H9 (cell line): ENCODE measurements around the gene TPM3. TPM values are rescaled to one million over a fixed set of nuclear protein-coding genes. Genes with fewer than 3 reads are reported as not detected.

Experiments used
- DNase-seq: peaks from one replicate; pipeline ENCODE4 v3.0.0-alpha.2; 2017
- H2AFZ ChIP-seq: one replicate; pipeline ENCODE4 v1.6.1; 2013; ENCODE audit warnings: mild to moderate bottlenecking, low read length, control low read depth, moderate library complexity
- H2AK5ac ChIP-seq: 2 replicates; pipeline ENCODE4 v1.6.1; 2013; ENCODE audit warnings: low read length, control low read depth, mixed read lengths; ENCODE audit not compliant: insufficient read length
- H2BK120ac ChIP-seq: one replicate; pipeline ENCODE4 v1.6.1; 2013; ENCODE audit warnings: low read depth, mild to moderate bottlenecking, low read length, control low read depth, inconsistent platforms; ENCODE audit not compliant: poor library complexity, severe bottlenecking
- H2BK12ac ChIP-seq: 2 replicates; pipeline ENCODE4 v1.6.1; 2013; ENCODE audit warnings: low read length, control low read depth, mixed read lengths, low read depth; ENCODE audit not compliant: insufficient read length
- H2BK15ac ChIP-seq: 2 replicates; pipeline ENCODE4 v1.6.1; 2013; ENCODE audit warnings: low read depth, low read length, control low read depth
- H2BK20ac ChIP-seq: one replicate; pipeline ENCODE4 v1.6.1; 2013; ENCODE audit warnings: low read depth, mild to moderate bottlenecking, low read length, control low read depth, inconsistent platforms; ENCODE audit not compliant: poor library complexity, severe bottlenecking
- H2BK5ac ChIP-seq: 2 replicates; pipeline ENCODE4 v1.6.1; 2013; ENCODE audit warnings: low read length, control low read depth, mixed read lengths; ENCODE audit not compliant: insufficient read length
- H3K14ac ChIP-seq: 2 replicates; pipeline ENCODE4 v1.6.1; 2013; ENCODE audit warnings: low read length, control low read depth; ENCODE audit not compliant: insufficient read depth
- H3K18ac ChIP-seq: 2 replicates; pipeline ENCODE4 v1.6.1; 2013; ENCODE audit warnings: low read depth, mild to moderate bottlenecking, mixed read lengths, low read length, control low read depth; ENCODE audit not compliant: insufficient read length
- H3K23ac ChIP-seq: 2 replicates; pipeline ENCODE4 v1.6.1; 2013; ENCODE audit warnings: low read length, control low read depth, mixed read lengths, low read depth; ENCODE audit not compliant: insufficient read length
- H3K23me2 ChIP-seq: 2 replicates; pipeline ENCODE4 v1.6.1; 2013; ENCODE audit warnings: low read depth, mild to moderate bottlenecking, mixed read lengths, low read length, control low read depth; ENCODE audit not compliant: insufficient read length, poor library complexity, severe bottlenecking
- H3K27ac ChIP-seq: 2 replicates; pipeline ENCODE4 v1.5.1; 2013; ENCODE audit warnings: low read length, control low read depth, mixed read lengths, low read depth; ENCODE audit not compliant: insufficient read length
- H3K27me3 ChIP-seq: 2 replicates; pipeline ENCODE4 v1.6.1; 2013; ENCODE audit warnings: low read length, control low read depth, inconsistent platforms; ENCODE audit not compliant: insufficient read depth
- H3K4ac ChIP-seq: 2 replicates; pipeline ENCODE4 v1.6.1; 2013; ENCODE audit warnings: low read depth, mild to moderate bottlenecking, control low read depth, inconsistent platforms, low read length, moderate library complexity
- H3K4me1 ChIP-seq: 2 replicates; pipeline ENCODE4 v1.6.1; 2013; ENCODE audit warnings: low read length, control low read depth, inconsistent platforms; ENCODE audit not compliant: insufficient read depth
- H3K4me2 ChIP-seq: 2 replicates; pipeline ENCODE4 v1.6.1; 2013; ENCODE audit warnings: low read length, control low read depth, mixed read lengths; ENCODE audit not compliant: insufficient read length, insufficient read depth
- H3K56ac ChIP-seq: 2 replicates; pipeline ENCODE4 v1.6.1; 2013; ENCODE audit warnings: low read depth, mild to moderate bottlenecking, mixed read lengths, low read length, control low read depth; ENCODE audit not compliant: insufficient read length
- H3K79me1 ChIP-seq: 2 replicates; pipeline ENCODE4 v1.6.1; 2013; ENCODE audit warnings: low read depth, mild to moderate bottlenecking, moderate library complexity, low read length, control low read depth, inconsistent platforms; ENCODE audit not compliant: insufficient read depth, poor library complexity, severe bottlenecking
- H3K79me2 ChIP-seq: 2 replicates; pipeline ENCODE4 v1.6.1; 2013; ENCODE audit warnings: low read length, control low read depth, inconsistent platforms; ENCODE audit not compliant: insufficient read depth
- H3K9ac ChIP-seq: 2 replicates; pipeline ENCODE4 v1.6.1; 2013; ENCODE audit warnings: low read length, control low read depth, mixed read lengths; ENCODE audit not compliant: insufficient read length; ENCODE audit errors: extremely low read depth
- H3K9me3 ChIP-seq: one replicate; pipeline ENCODE4 v1.6.1; 2013; ENCODE audit warnings: low read depth, low read length, inconsistent platforms; ENCODE audit not compliant: control insufficient read depth
- H3T11ph ChIP-seq: one replicate; pipeline ENCODE4 v1.6.1; 2013; ENCODE audit warnings: mild to moderate bottlenecking, low read length, control low read depth, inconsistent platforms
- H4K20me1 ChIP-seq: one replicate; pipeline ENCODE4 v1.6.1; 2013; ENCODE audit not compliant: control insufficient read depth, insufficient read length, insufficient read depth
- H4K5ac ChIP-seq: 2 replicates; pipeline ENCODE4 v1.6.1; 2013; ENCODE audit warnings: low read depth, mild to moderate bottlenecking, mixed read lengths, low read length, control low read depth; ENCODE audit not compliant: insufficient read length
- H4K8ac ChIP-seq: replicated peaks from 2 replicates; pipeline ENCODE4 v1.6.1; 2013; ENCODE audit warnings: low read length, control low read depth, mixed read lengths, low read depth; ENCODE audit not compliant: insufficient read length
- H4K91ac ChIP-seq: 2 replicates; pipeline ENCODE4 v1.6.1; 2013; ENCODE audit warnings: low read depth, mild to moderate bottlenecking, moderate library complexity, mixed read lengths, low read length, control low read depth; ENCODE audit not compliant: insufficient read length
- H3K27ac Mint-ChIP-seq, 3 experiments: 2 replicates in 2 of 3; 3 replicates in 1 of 3; pipeline ENCODE4 v1.8.0; 2020 to 2021; ENCODE audit warnings: mixed read lengths in 3 of 3, mild to moderate bottlenecking in 1 of 3, moderate library complexity in 1 of 3
- H3K27me3 Mint-ChIP-seq: 2 replicates; pipeline ENCODE4 v1.8.0; 2021; ENCODE audit warnings: low read depth, mild to moderate bottlenecking, moderate library complexity, mixed read lengths
- H3K36me3 Mint-ChIP-seq, 3 experiments: 2 replicates in 2 of 3; 3 replicates in 1 of 3; pipeline ENCODE4 v1.8.0; 2020 to 2021; ENCODE audit warnings: low read depth in 3 of 3, mixed read lengths in 3 of 3; ENCODE audit not compliant: insufficient read depth in 1 of 3
- H3K4me1 Mint-ChIP-seq, 2 experiments: 2 replicates each; pipeline ENCODE4 v1.8.0; 2020; ENCODE audit warnings: mixed read lengths in 2 of 2
- H3K4me3 Mint-ChIP-seq, 2 experiments: 2 replicates in 1 of 2; 3 replicates in 1 of 2; pipeline ENCODE4 v1.8.0; 2020 to 2021; ENCODE audit warnings: mild to moderate bottlenecking in 2 of 2, mixed read lengths in 2 of 2, moderate library complexity in 1 of 2
- H3K9me3 Mint-ChIP-seq, 2 experiments: 2 replicates in 1 of 2; 3 replicates in 1 of 2; pipeline ENCODE4 v1.8.0; 2020; ENCODE audit warnings: mild to moderate bottlenecking in 2 of 2, mixed read lengths in 2 of 2, moderate library complexity in 1 of 2
- WGBS: extraction: QIAGEN DNeasy Blood & Tissue Kit; methylation state at CpG from one replicate; pipeline ENCODE4 v1.1.7; 2013; ENCODE audit warnings: missing lambda C conversion rate, low lambda C conversion rate, mixed read lengths; ENCODE audit not compliant: insufficient read length; ENCODE audit errors: extremely low coverage; 5-methylcytosine and 5-hydroxymethylcytosine counted together
- total RNA-seq: library from RNA; stranded (reverse); gene quantifications from 2 replicates; pipeline ENCODE4 v1.2.1, GENCODE V29; 2021
- TF ChIP-seq, protein P1 (sequence below): fragments of 200-600 bp; sonication (generic); conservative IDR thresholded peaks from 3 replicates; pipeline ENCODE4 v1.8.0; 2021; ENCODE audit warnings: antibody characterized with exemption, mild to moderate bottlenecking

Gene TPM3
- total RNA-seq, 1 experiment from 2014 or later = 508 TPM

GRCh38 chr1:154237435-154237834 lies 45.5 kb upstream of the TPM3 start:
- Mint-ChIP-seq H3K4me1 (no peaks in the 10 kb centered on the region), H3K9me3 (no peaks in the 10 kb centered on the region), H3K36me3 (peaks cover 52 to 90% (median 89%) of the 10 kb centered on the region in 3 experiments; a peak in 6 of 7 replicates), H3K4me3 (no peak overlapping the region), H3K27ac (peak overlapping the region in 1 of 3 experiments; percentile 34; a peak in 1 of 7 replicates), H3K27me3 (no peaks in the 10 kb centered on the region)
- H3K4me1 ChIP-seq = no peaks in the 10 kb centered on the region
- H4K91ac ChIP-seq = no peak overlapping the region
- no peaks in the 10 kb centered on the region for H3K27me3 ChIP-seq
- H4K8ac ChIP-seq = no peak overlapping the region
- no peak overlapping the region for H2BK15ac ChIP-seq
- no peak overlapping the region for H2AFZ ChIP-seq
- TF ChIP-seq, protein P1, sequence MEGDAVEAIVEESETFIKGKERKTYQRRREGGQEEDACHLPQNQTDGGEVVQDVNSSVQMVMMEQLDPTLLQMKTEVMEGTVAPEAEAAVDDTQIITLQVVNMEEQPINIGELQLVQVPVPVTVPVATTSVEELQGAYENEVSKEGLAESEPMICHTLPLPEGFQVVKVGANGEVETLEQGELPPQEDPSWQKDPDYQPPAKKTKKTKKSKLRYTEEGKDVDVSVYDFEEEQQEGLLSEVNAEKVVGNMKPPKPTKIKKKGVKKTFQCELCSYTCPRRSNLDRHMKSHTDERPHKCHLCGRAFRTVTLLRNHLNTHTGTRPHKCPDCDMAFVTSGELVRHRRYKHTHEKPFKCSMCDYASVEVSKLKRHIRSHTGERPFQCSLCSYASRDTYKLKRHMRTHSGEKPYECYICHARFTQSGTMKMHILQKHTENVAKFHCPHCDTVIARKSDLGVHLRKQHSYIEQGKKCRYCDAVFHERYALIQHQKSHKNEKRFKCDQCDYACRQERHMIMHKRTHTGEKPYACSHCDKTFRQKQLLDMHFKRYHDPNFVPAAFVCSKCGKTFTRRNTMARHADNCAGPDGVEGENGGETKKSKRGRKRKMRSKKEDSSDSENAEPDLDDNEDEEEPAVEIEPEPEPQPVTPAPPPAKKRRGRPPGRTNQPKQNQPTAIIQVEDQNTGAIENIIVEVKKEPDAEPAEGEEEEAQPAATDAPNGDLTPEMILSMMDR = no peak
- H4K20me1 ChIP-seq = no peaks in the 10 kb centered on the region
- no peak overlapping the region for H2BK120ac ChIP-seq
- H3K23ac ChIP-seq = no peak overlapping the region
- peaks cover 5% of the 10 kb centered on the region for H3K79me1 ChIP-seq
- WGBS = no CpG with 5 or more reads among the region's 2 CpGs
- no peak overlapping the region for H3K14ac ChIP-seq
- no peak overlapping the region for H2BK5ac ChIP-seq
- DNase-seq = no peak
- no peak overlapping the region for H4K5ac ChIP-seq
- H3K79me2 ChIP-seq = peaks cover 6% of the 10 kb centered on the region; the same call in 1 of the 2 replicates
- H3K56ac ChIP-seq = no peak overlapping the region
- no peak overlapping the region for H3T11ph ChIP-seq
- no peak overlapping the region for H3K18ac ChIP-seq
- no peak overlapping the region for H2AK5ac ChIP-seq
- H3K9me3 ChIP-seq = no peaks in the 10 kb centered on the region
- H3K9ac ChIP-seq = no peak overlapping the region
- no peak overlapping the region for H3K4me2 ChIP-seq
- no peaks in the 10 kb centered on the region for H3K23me2 ChIP-seq
- no peak overlapping the region for H3K4ac ChIP-seq
- H3K27ac ChIP-seq = no peak overlapping the region
- H2BK20ac ChIP-seq = no peak overlapping the region
- no peak overlapping the region for H2BK12ac ChIP-seq
